PC-9 (cell line): ENCODE measurements around the gene IL1R1. TPM values are rescaled to one million over a fixed set of nuclear protein-coding genes. Genes with fewer than 3 reads are reported as not detected.

Source experiments
- Bru-seq: library from RNA; stranded (reverse); fragments of 400-500 nt; gene quantifications from one replicate; lab custom pipeline; 2021; lab: Mats Ljungman, UMichigan
- BruChase-seq, 2 experiments: library from RNA; stranded (reverse); fragments of 400-500 nt; gene quantifications; one replicate each; lab custom pipeline; 2021; lab: Mats Ljungman, UMichigan
- BruUV-seq: library from RNA; stranded (reverse); fragments of 400-500 nt; replicated peaks from 2 replicates; lab custom pipeline; 2021; lab: Mats Ljungman, UMichigan
- CTCF ChIA-PET: fragments of 300-600 bp; sonication (Branson Sonifier 250); formaldehyde crosslinking; loops from one replicate; lab custom pipeline; 2022; ENCODE audit warnings: antibody characterized with exemption; lab: Charles Lee
- POLR2A ChIA-PET: fragments of 300-600 bp; sonication (Branson Sonifier 250); formaldehyde crosslinking; loops from one replicate; lab custom pipeline; 2022; ENCODE audit warnings: antibody characterized with exemption; ENCODE audit not compliant: unreplicated experiment; lab: Charles Lee
- DNase-seq, 2 experiments: peaks; one replicate each; pipeline versions ENCODE4 v3.0.0 to v3.0.0-alpha.2; 2015 to 2022; ENCODE audit warnings: mixed read lengths in 1 of 2
- H2AFZ ChIP-seq: fragments of 200-600 bp; sonication (generic); 2 replicates; pipeline ENCODE4 v1.8.1; 2017; ENCODE audit warnings: antibody characterized with exemption
- H3F3A ChIP-seq: fragments of 200-600 bp; sonication (generic); 2 replicates; pipeline ENCODE4 v1.8.1; 2017; ENCODE audit warnings: antibody characterized with exemption, mild to moderate bottlenecking, low read depth; ENCODE audit not compliant: insufficient read depth
- H3K27ac ChIP-seq: fragments of 200-600 bp; sonication (generic); 2 replicates; pipeline ENCODE4 v1.6.1; 2016; ENCODE audit warnings: mixed run types
- H3K27me3 ChIP-seq: fragments of 200-600 bp; sonication (generic); 2 replicates; pipeline ENCODE4 v1.6.1; 2016; ENCODE audit warnings: low read depth, mixed run types; ENCODE audit not compliant: insufficient read depth
- H3K36me3 ChIP-seq: fragments of 200-600 bp; sonication (generic); 2 replicates; pipeline ENCODE4 v1.6.1; 2016; ENCODE audit warnings: low read depth, mixed run types
- H3K4me1 ChIP-seq: fragments of 200-600 bp; sonication (generic); replicated peaks from 2 replicates; pipeline ENCODE4 v1.6.1; 2016; ENCODE audit warnings: mixed run types; ENCODE audit not compliant: insufficient read depth
- H3K4me2 ChIP-seq: fragments of 200-600 bp; sonication (generic); 2 replicates; pipeline ENCODE4 v1.6.1; 2017; ENCODE audit warnings: mixed run types
- H3K4me3 ChIP-seq: fragments of 200-600 bp; sonication (generic); 2 replicates; pipeline ENCODE4 v1.6.1; 2016; ENCODE audit warnings: mixed run types
- H3K79me2 ChIP-seq: fragments of 200-600 bp; sonication (generic); 2 replicates; pipeline ENCODE4 v1.6.1; 2017; ENCODE audit warnings: low read depth, mixed run types
- H3K9me2 ChIP-seq: fragments of 200-600 bp; sonication (generic); 2 replicates; pipeline ENCODE4 v1.8.1; 2017; ENCODE audit warnings: mild to moderate bottlenecking; ENCODE audit not compliant: insufficient read depth
- H3K9me3 ChIP-seq: fragments of 200-600 bp; sonication (generic); 2 replicates; pipeline ENCODE4 v1.8.1; 2016; ENCODE audit warnings: low read depth; ENCODE audit not compliant: insufficient read depth
- H4K20me1 ChIP-seq: fragments of 200-600 bp; sonication (generic); 2 replicates; pipeline ENCODE4 v1.8.1; 2017; ENCODE audit not compliant: insufficient read depth
- EZH2 ChIP-seq: fragments of 200-600 bp; sonication (generic); IDR thresholded peaks from 2 replicates; pipeline ENCODE4 v1.8.0; 2017; ENCODE audit warnings: antibody characterized with exemption, low read depth
- intact Hi-C: fragments of 100-400 bp; cut with micrococcal nuclease; formaldehyde crosslinking; loops from one replicate; pipeline ENCODE4 v1.10.0; 2022; ENCODE audit not compliant: unreplicated experiment
- long read RNA-seq: library from polyadenylated mRNA; stranded (forward); transcript quantifications from one replicate; pipeline ENCODE4 v2.0.0, GENCODE V29; 2022
- total RNA-seq: library from RNA; stranded (reverse); gene quantifications from 2 replicates; pipeline ENCODE4 v1.2.3, GENCODE V29; 2021
- TF ChIP-seq, protein P1 (sequence below): fragments of 200-600 bp; sonication (generic); conservative IDR thresholded peaks from 2 replicates; pipeline ENCODE4 v1.6.1; 2017; ENCODE audit warnings: mixed run types, antibody characterized with exemption, mild to moderate bottlenecking, moderate library complexity

The IL1R1 gene
- 5.0 and 6.5 TPM in 2 replicates for total RNA-seq
- Bru-seq, nascent RNA: percentile 47 among the genes with signal in this experiment
- percentile 47 among the genes with signal in this experiment for BruChase-seq, experiment 1, labeled RNA remaining after a 2-hour chase
- percentile 45 among the genes with signal in this experiment for BruChase-seq, experiment 2, labeled RNA remaining after a 6-hour chase
- long read RNA-seq, full-length matches to known transcripts: 5 of 7 reads
- long read RNA-seq, partial matches to known transcripts: 0 of 7 reads
- long read RNA-seq, other reads (novel, unspliced or antisense): 2 of 7 reads

GRCh38 chr2:102141970-102142828 is at the start of gene IL1R1:
IL1R1 (plus strand) TSS chr2:102142746; CDS start chr2:102157725, 14,979 bp downstream.
- Histone ChIP-seq H3K27ac (no peak within 1 kb of the TSS), H3K4me3 (peak within 1 kb of the TSS; percentile 82), H2AFZ (peak within 1 kb of the TSS; percentile 100), H4K20me1 (no peaks in the 10 kb centered on the region), H3K9me2 (no peaks in the 10 kb centered on the region), H3K36me3 (no peaks in the 10 kb centered on the region), H3K4me2 (peak within 1 kb of the TSS; percentile 98), H3F3A (no peaks in the 10 kb centered on the region; the same call in 1 of the 2 replicates), H3K79me2 (no peaks in the 10 kb centered on the region), H3K27me3 (no peaks in the 10 kb centered on the region), H3K4me1 (peaks cover 6% of the 10 kb centered on the region; the same call in 1 of the 2 replicates), H3K9me3 (peaks cover 34% of the 10 kb centered on the region)
- no peak for TF ChIP-seq EZH2
- TF ChIP-seq, protein P1, sequence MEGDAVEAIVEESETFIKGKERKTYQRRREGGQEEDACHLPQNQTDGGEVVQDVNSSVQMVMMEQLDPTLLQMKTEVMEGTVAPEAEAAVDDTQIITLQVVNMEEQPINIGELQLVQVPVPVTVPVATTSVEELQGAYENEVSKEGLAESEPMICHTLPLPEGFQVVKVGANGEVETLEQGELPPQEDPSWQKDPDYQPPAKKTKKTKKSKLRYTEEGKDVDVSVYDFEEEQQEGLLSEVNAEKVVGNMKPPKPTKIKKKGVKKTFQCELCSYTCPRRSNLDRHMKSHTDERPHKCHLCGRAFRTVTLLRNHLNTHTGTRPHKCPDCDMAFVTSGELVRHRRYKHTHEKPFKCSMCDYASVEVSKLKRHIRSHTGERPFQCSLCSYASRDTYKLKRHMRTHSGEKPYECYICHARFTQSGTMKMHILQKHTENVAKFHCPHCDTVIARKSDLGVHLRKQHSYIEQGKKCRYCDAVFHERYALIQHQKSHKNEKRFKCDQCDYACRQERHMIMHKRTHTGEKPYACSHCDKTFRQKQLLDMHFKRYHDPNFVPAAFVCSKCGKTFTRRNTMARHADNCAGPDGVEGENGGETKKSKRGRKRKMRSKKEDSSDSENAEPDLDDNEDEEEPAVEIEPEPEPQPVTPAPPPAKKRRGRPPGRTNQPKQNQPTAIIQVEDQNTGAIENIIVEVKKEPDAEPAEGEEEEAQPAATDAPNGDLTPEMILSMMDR: no peak
- DNase-seq: peak; percentile 56 to 76
- intact Hi-C loops: no loop called here
- BruUV-seq: no TSS peak
- CTCF ChIA-PET: interaction anchor here (0.9 kb wide), 1 partner anchor 59 kb away, joined by 6 read pairs; no protein-coding TSS in a partner anchor
- POLR2A ChIA-PET: no interaction called here

GRCh38 chr2:102093662-102094061 is 48.9 kb upstream of the IL1R1 start:
- no peak overlapping the region for H2AFZ ChIP-seq
- no peak for DNase-seq
- no peaks in the 10 kb centered on the region for H3K36me3 ChIP-seq
- peaks cover 12% of the 10 kb centered on the region for H3F3A ChIP-seq
- no peaks in the 10 kb centered on the region for H4K20me1 ChIP-seq
- intact Hi-C loops: no loop called here
- TF ChIP-seq EZH2: no peak
- TF ChIP-seq, protein P1: no peak
- H3K9me3 ChIP-seq: 0 out of 2 replicates have a peak, but pooled peaks cover 6% of the 10 kb centered on the region
- no TSS peak for BruUV-seq
- peaks cover 20% of the 10 kb centered on the region for H3K4me1 ChIP-seq
- no peak overlapping the region for H3K27ac ChIP-seq
- H3K27me3 ChIP-seq: no peaks in the 10 kb centered on the region
- no peaks in the 10 kb centered on the region for H3K79me2 ChIP-seq
- no peak overlapping the region for H3K4me2 ChIP-seq
- CTCF ChIA-PET: no interaction called here
- H3K4me3 ChIP-seq: no peak overlapping the region
- POLR2A ChIA-PET: no interaction called here
- H3K9me2 ChIP-seq: no peaks in the 10 kb centered on the region

GRCh38 chr2:102094917-102095316 is 47.6 kb upstream of the IL1R1 start:
- no peak overlapping the region for H3K4me3 ChIP-seq
- H3K4me2 ChIP-seq: no peak overlapping the region
- H2AFZ ChIP-seq: no peak overlapping the region
- TF ChIP-seq, protein P1: no peak
- TF ChIP-seq EZH2: no peak
- no peaks in the 10 kb centered on the region for H4K20me1 ChIP-seq
- no peaks in the 10 kb centered on the region for H3K9me2 ChIP-seq
- H3K9me3 ChIP-seq: 0 out of 2 replicates have a peak, but pooled peaks cover 6% of the 10 kb centered on the region
- peaks cover 25% of the 10 kb centered on the region for H3F3A ChIP-seq
- DNase-seq: peak in 1 of 2 experiments; percentile 72
- H3K27ac ChIP-seq: 0 out of 2 replicates have a peak overlapping the region, but pooled peaks have one; percentile 16
- POLR2A ChIA-PET: no interaction called here
- no peaks in the 10 kb centered on the region for H3K27me3 ChIP-seq
- H3K79me2 ChIP-seq: no peaks in the 10 kb centered on the region
- H3K4me1 ChIP-seq: peaks cover 32% of the 10 kb centered on the region
- intact Hi-C loops: no loop called here
- no peaks in the 10 kb centered on the region for H3K36me3 ChIP-seq
- no TSS peak for BruUV-seq
- CTCF ChIA-PET: no interaction called here
